Thyroid gland (tissue), 4 donors: ENCODE data around the gene LRFN2.

Experiments
- CTCF ChIP-seq, 6 experiments: fragments of 200-600 bp in 3 of 6; fragments of 450-650 bp in 3 of 6; sonication (generic) in 3 of 6; IDR thresholded peaks; one replicate each; pipeline ENCODE4 v1.5.1; 2016 to 2019; ENCODE audit warnings: antibody characterized with exemption in 6 of 6, mild to moderate bottlenecking in 2 of 6, inconsistent platforms in 1 of 6, moderate library complexity in 1 of 6
- POLR2A ChIP-seq, 2 donors: fragments of 450-650 bp; IDR thresholded peaks; one replicate each; pipeline ENCODE4 v1.6.1; 2017; ENCODE audit warnings: antibody characterized with exemption in 2 of 2, mild to moderate bottlenecking in 2 of 2, moderate library complexity in 1 of 2

DNA sequence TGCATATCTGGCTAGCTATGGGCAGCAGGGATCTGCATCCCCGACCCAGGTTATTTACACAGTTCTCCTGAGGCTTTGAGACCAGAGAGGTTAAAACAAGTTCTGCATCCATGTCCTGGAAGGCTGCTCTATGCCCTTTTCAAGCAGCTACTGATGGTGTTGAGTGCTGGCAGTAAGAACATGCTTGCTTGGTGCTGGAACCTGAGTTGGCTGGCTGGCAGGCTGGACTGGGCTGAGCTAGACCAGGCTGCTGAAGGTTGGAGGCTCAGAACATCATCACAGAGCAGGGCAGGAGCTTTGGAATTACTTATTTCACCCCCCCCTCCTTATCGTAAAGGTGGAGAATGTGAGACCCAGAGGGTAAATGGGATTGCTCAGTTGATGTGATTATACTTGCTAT, 16.9 kb upstream of the LRFN2 start:
- TF ChIP-seq CTCF (IDR thresholded peaks at IDR 0.05), result no peak
- TF ChIP-seq POLR2A (IDR thresholded peaks at IDR 0.05), result no peak
